NCI-H187 treated with DMSO at 0.1 percent for 48 hours (cell line): ENCODE results near the gene UHRF1.
"Not testable (repeated sequence)": the region's sequence is repeated elsewhere in the genome, so short reads cannot be mapped to it uniquely, and the experiment has no call there.

Experiments used
- DNase-seq: peaks from one replicate; lab custom pipeline; 2025; lab: John Stamatoyannopoulos, UW

The UHRF1 gene

GRCh38 chr19:4937060-4937459 lies 27.8 kb downstream of the UHRF1 start:
- no peak for DNase-seq

GRCh38 chr19:4938461-4938860 lies 29.2 kb downstream of the UHRF1 start:
- DNase-seq, result not testable (repeated sequence)

- DNase-seq, result no peak
Measured at GRCh38 chr19:4939466-4939865, 30.2 kb downstream of the UHRF1 start.

- DNase-seq, result not testable (repeated sequence)
Measured at GRCh38 chr19:4941638-4942169, 32.4 kb downstream of the UHRF1 start.

GRCh38 chr19:4950650-4951049 lies 41.3 kb downstream of the UHRF1 start:
- DNase-seq, result not testable (repeated sequence)

GRCh38 chr19:4951656-4952055 lies 42.4 kb downstream of the UHRF1 start:
- DNase-seq, result no peak

GRCh38 chr19:4952945-4953344 lies 43.6 kb downstream of the UHRF1 start:
- DNase-seq, result no peak

- DNase-seq, result not testable (repeated sequence)
Measured at GRCh38 chr19:4954320-4955149, 45.2 kb downstream of the UHRF1 start.

- no peak for DNase-seq
Measured at GRCh38 chr19:4955274-4955673, 46.0 kb downstream of the UHRF1 start.

- no peak for DNase-seq
Measured at GRCh38 chr19:4957981-4958380, 48.7 kb downstream of the UHRF1 start.

GRCh38 chr19:4962085-4962619 lies 52.9 kb downstream of the UHRF1 start:
- DNase-seq, result no peak

GRCh38 chr19:4965061-4965460 lies 55.8 kb downstream of the UHRF1 start:
- DNase-seq, result no peak

GRCh38 chr19:4966591-4966990 lies 57.3 kb downstream of the UHRF1 start:
- DNase-seq, result no peak

- no peak for DNase-seq
Measured at GRCh38 chr19:4967738-4968461, 58.6 kb downstream of the UHRF1 start.

- DNase-seq, result peak; percentile 92
Measured at GRCh38 chr19:4968462-4969291, 59.4 kb downstream of the UHRF1 start, which contains the start of gene KDM4B. TSS of gene KDM4B (plus strand) at chr19:4969113. CDS start at chr19:5032891, 63,778 bp downstream.

- DNase-seq, result no peak
Measured at GRCh38 chr19:4969292-4969771, 60.0 kb downstream of the UHRF1 start.

GRCh38 chr19:4969772-4970531 lies 60.7 kb downstream of the UHRF1 start:
- DNase-seq, result no peak

- no peak for DNase-seq
Measured at GRCh38 chr19:4970558-4971423, 61.5 kb downstream of the UHRF1 start.

- no peak for DNase-seq
Measured at GRCh38 chr19:4971424-4971793, 62.1 kb downstream of the UHRF1 start.
